ENCODE results near the gene TJP1.
"Not testable (repeated sequence)": the region's sequence is repeated elsewhere in the genome, so short reads cannot be mapped to it uniquely, and the experiment has no call there.

Gene TJP1

GRCh38 chr15:29792426-29793159, 29.7 kb downstream of the TJP1 start:
- DNase-seq, result no peak

- no peak for DNase-seq
Observed at GRCh38 chr15:29790607-29791006, 31.7 kb downstream of the TJP1 start.

- DNase-seq, result no peak
Observed at GRCh38 chr15:29789871-29790270, 32.4 kb downstream of the TJP1 start.

- no peak for DNase-seq
Observed at GRCh38 chr15:29788433-29789034, 33.7 kb downstream of the TJP1 start.

GRCh38 chr15:29787767-29788166, 34.5 kb downstream of the TJP1 start:
- no peak for DNase-seq

GRCh38 chr15:29785642-29786041, 36.6 kb downstream of the TJP1 start:
- no peak for DNase-seq

GRCh38 chr15:29785136-29785535, 37.1 kb downstream of the TJP1 start:
- DNase-seq, result no peak

GRCh38 chr15:29784413-29784812, 37.9 kb downstream of the TJP1 start:
- DNase-seq, result no peak

GRCh38 chr15:29782816-29783215, 39.5 kb downstream of the TJP1 start:
- DNase-seq, result not testable (repeated sequence)

GRCh38 chr15:29778382-29778781, 43.9 kb downstream of the TJP1 start:
- no peak for DNase-seq

- DNase-seq, result no peak
Observed at GRCh38 chr15:29776859-29777258, 45.4 kb downstream of the TJP1 start.

GRCh38 chr15:29774900-29775299, 47.4 kb downstream of the TJP1 start:
- DNase-seq, result no peak

- no peak for DNase-seq
Observed at GRCh38 chr15:29773816-29774215, 48.5 kb downstream of the TJP1 start.

GRCh38 chr15:29773000-29773399, 49.3 kb downstream of the TJP1 start:
- no peak for DNase-seq

- no peak for DNase-seq
Observed at GRCh38 chr15:29770796-29771195, 51.5 kb downstream of the TJP1 start.

- DNase-seq, result no peak
Observed at GRCh38 chr15:29765898-29766527, 56.3 kb downstream of the TJP1 start.

GRCh38 chr15:29765234-29765841, 56.9 kb downstream of the TJP1 start:
- no peak for DNase-seq

GRCh38 chr15:29759596-29759995, 62.7 kb downstream of the TJP1 start:
- no peak for DNase-seq

- DNase-seq, result no peak
Observed at GRCh38 chr15:29756358-29757267, 65.7 kb downstream of the TJP1 start.

- DNase-seq, result not testable (repeated sequence)
Observed at GRCh38 chr15:29754009-29754408, 68.3 kb downstream of the TJP1 start.

GRCh38 chr15:29753506-29753905, 68.8 kb downstream of the TJP1 start:
- no peak for DNase-seq

- no peak for DNase-seq
Observed at GRCh38 chr15:29750754-29751153, 71.5 kb downstream of the TJP1 start.
